Loucy (cell line): ENCODE data around the gene RNF223.

Experiments used
- H2AFZ ChIP-seq: fragments of 200-600 bp; sonication (generic); 2 replicates; pipeline ENCODE4 v1.6.0; 2016; ENCODE audit warnings: antibody characterized with exemption, mild to moderate bottlenecking, low read length, moderate library complexity
- H3F3A ChIP-seq: fragments of 200-600 bp; 2 replicates; pipeline ENCODE4 v1.6.0; 2016; ENCODE audit warnings: antibody characterized with exemption, low read depth, mild to moderate bottlenecking
- H3K27me3 ChIP-seq: fragments of 200-600 bp; sonication (generic); 2 replicates; pipeline ENCODE4 v1.6.1; 2014; ENCODE audit warnings: low read length, mild to moderate bottlenecking; ENCODE audit not compliant: insufficient read depth, poor library complexity, severe bottlenecking
- H3K36me3 ChIP-seq: fragments of 200-600 bp; sonication (generic); 2 replicates; pipeline ENCODE4 v1.6.1; 2016; ENCODE audit warnings: low read length; ENCODE audit not compliant: insufficient read depth
- H3K4me1 ChIP-seq: fragments of 200-600 bp; sonication (generic); 2 replicates; pipeline ENCODE4 v1.5.1; 2014; ENCODE audit warnings: low read length, mild to moderate bottlenecking; ENCODE audit not compliant: insufficient read depth, poor library complexity, severe bottlenecking
- H3K4me2 ChIP-seq: fragments of 200-600 bp; sonication (generic); 2 replicates; pipeline ENCODE4 v1.6.0; 2014; ENCODE audit warnings: antibody characterized with exemption, low read length, low read depth, mild to moderate bottlenecking; ENCODE audit not compliant: poor library complexity, severe bottlenecking
- H3K4me3 ChIP-seq: fragments of 200-600 bp; sonication (generic); 2 replicates; pipeline ENCODE4 v1.5.1; 2014; ENCODE audit warnings: low read length, mild to moderate bottlenecking, mixed read lengths; ENCODE audit not compliant: poor library complexity, severe bottlenecking
- H3K79me2 ChIP-seq: fragments of 200-600 bp; sonication (generic); 2 replicates; pipeline ENCODE4 v1.6.1; 2014; ENCODE audit warnings: low read length; ENCODE audit not compliant: insufficient read depth
- H3K9ac ChIP-seq: fragments of 200-600 bp; sonication (generic); 2 replicates; pipeline ENCODE4 v1.6.0; 2014; ENCODE audit warnings: mild to moderate bottlenecking, low read depth, low read length, moderate library complexity; ENCODE audit not compliant: poor library complexity, severe bottlenecking
- H3K9me2 ChIP-seq: fragments of 200-600 bp; sonication (generic); replicated peaks from 2 replicates; pipeline ENCODE4 v1.6.1; 2016; ENCODE audit warnings: low read depth, low read length, mixed read lengths
- H3K9me3 ChIP-seq: fragments of 200-600 bp; sonication (generic); 2 replicates; pipeline ENCODE4 v1.6.1; 2014; ENCODE audit warnings: mild to moderate bottlenecking, antibody characterized with exemption, low read length, low read depth; ENCODE audit not compliant: insufficient read depth
- H4K20me1 ChIP-seq: fragments of 200-600 bp; sonication (generic); 2 replicates; pipeline ENCODE4 v1.6.0; 2014; ENCODE audit warnings: antibody characterized with exemption, low read length, mild to moderate bottlenecking; ENCODE audit not compliant: insufficient read depth, poor library complexity, severe bottlenecking
- EZH2phosphoT487 ChIP-seq: fragments of 200-600 bp; IDR thresholded peaks from 2 replicates; pipeline ENCODE4 v1.6.1; 2018; ENCODE audit warnings: antibody characterized with exemption, mild to moderate bottlenecking, moderate library complexity, borderline replicate concordance
- TF ChIP-seq, protein P1 (sequence below): fragments of 200-600 bp; sonication (generic); conservative IDR thresholded peaks from 2 replicates; pipeline ENCODE4 v1.5.1; 2014; ENCODE audit warnings: mild to moderate bottlenecking, antibody characterized with exemption, low read length

Gene RNF223

DNA sequence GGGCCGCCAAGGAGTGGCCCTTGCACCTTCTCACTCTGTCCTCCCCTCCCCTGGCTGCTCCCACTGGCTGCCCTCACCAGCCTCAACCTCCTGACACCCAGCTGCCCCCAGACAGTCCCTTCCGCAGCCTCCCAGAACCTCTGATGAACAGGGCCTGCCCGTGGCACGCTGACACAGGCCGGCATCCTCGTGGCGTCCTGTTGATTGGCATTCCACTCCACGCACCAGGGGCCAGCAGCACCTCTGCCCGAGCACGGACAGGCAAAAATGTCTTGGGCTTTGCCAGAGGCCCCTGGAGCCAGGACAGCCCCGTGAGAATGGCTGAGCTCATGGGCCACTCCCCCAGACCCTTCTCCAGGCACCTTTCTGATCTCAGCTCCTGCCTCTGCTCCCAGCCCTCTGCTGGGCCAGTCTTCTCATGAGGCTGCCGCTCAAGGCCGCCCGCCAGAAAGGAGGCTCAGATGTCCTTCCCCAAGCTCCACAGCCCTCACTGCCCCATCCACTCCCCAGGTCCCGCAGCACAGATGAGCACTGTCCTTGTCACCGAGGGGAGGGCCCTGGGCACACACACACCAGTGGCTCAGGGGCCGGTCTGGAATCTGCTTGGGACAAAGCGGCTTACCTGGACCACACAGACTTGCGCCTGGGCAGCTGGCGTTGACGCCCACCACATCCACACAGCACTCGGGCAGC lies 15.8 kb upstream of the RNF223 start:
- no peak overlapping the region for H3K4me2 ChIP-seq
- TF ChIP-seq EZH2phosphoT487 = no peak
- TF ChIP-seq, protein P1, sequence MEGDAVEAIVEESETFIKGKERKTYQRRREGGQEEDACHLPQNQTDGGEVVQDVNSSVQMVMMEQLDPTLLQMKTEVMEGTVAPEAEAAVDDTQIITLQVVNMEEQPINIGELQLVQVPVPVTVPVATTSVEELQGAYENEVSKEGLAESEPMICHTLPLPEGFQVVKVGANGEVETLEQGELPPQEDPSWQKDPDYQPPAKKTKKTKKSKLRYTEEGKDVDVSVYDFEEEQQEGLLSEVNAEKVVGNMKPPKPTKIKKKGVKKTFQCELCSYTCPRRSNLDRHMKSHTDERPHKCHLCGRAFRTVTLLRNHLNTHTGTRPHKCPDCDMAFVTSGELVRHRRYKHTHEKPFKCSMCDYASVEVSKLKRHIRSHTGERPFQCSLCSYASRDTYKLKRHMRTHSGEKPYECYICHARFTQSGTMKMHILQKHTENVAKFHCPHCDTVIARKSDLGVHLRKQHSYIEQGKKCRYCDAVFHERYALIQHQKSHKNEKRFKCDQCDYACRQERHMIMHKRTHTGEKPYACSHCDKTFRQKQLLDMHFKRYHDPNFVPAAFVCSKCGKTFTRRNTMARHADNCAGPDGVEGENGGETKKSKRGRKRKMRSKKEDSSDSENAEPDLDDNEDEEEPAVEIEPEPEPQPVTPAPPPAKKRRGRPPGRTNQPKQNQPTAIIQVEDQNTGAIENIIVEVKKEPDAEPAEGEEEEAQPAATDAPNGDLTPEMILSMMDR = no peak

DNA sequence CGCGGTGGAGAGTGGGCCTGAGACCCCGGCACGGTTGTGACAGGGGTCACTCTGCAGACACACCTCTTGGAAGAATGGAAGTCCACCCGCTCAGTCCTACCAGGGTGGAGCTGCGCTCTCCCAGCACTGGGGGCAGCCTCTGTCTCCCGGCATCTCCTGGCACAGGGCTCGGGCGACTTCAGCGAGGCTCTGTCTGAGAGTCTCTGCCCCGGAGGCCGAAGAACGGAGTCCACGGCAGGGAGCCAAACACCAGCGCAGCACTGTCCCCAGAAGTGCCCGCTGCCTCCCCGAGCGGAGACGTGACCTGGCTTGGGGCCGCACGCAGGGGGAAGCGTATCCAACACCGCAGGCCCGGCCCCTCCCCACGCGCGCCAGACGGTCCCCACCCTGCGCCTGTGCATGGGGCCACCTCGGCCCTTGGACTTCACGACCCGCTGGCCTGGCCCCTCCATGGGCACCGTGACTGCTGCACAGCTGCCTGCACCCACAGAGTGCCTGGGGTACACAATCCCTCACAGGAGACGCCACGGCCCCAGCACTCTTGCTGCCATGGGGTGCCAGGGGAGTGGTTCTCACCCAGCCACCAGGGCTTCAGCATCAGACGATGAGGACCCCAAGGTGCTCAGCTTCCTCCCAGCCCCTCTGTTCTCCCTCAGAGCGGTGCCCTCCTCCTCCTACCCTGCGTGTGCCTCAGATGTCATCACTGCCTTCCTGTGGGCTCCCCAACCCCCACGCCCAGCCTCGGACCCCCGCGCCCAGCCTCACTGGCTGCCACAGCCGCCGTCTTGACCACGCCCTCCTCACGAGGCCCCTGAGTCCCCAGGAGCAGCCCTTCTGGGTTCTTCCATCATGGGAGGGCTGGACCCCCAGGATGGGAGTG lies 14.9 kb upstream of the RNF223 start:
- Histone ChIP-seq H3K4me1 (no peaks in the 10 kb centered on the region), H4K20me1 (no peaks in the 10 kb centered on the region), H3K9ac (no peak overlapping the region), H3K9me3 (no peaks in the 10 kb centered on the region), H3K27me3 (no peaks in the 10 kb centered on the region), H3F3A (no peaks in the 10 kb centered on the region), H2AFZ (no peak overlapping the region), H3K4me3 (no peak overlapping the region), H3K4me2 (no peak overlapping the region), H3K79me2 (no peaks in the 10 kb centered on the region), H3K9me2 (no peaks in the 10 kb centered on the region), H3K36me3 (no peaks in the 10 kb centered on the region)
- TF ChIP-seq EZH2phosphoT487 = no peak
- TF ChIP-seq, protein P1 = no peak

More for the DNA sequence above, 15.8 kb upstream of the RNF223 start:
- Histone ChIP-seq H3K9me3 (no peaks in the 10 kb centered on the region), H3K27me3 (no peaks in the 10 kb centered on the region), H3K9ac (no peak overlapping the region), H4K20me1 (no peaks in the 10 kb centered on the region), H3K4me3 (no peak overlapping the region), H3K9me2 (no peaks in the 10 kb centered on the region), H3K79me2 (no peaks in the 10 kb centered on the region), H3F3A (no peaks in the 10 kb centered on the region), H3K4me1 (no peaks in the 10 kb centered on the region), H3K36me3 (no peaks in the 10 kb centered on the region), H2AFZ (no peak overlapping the region)

DNA sequence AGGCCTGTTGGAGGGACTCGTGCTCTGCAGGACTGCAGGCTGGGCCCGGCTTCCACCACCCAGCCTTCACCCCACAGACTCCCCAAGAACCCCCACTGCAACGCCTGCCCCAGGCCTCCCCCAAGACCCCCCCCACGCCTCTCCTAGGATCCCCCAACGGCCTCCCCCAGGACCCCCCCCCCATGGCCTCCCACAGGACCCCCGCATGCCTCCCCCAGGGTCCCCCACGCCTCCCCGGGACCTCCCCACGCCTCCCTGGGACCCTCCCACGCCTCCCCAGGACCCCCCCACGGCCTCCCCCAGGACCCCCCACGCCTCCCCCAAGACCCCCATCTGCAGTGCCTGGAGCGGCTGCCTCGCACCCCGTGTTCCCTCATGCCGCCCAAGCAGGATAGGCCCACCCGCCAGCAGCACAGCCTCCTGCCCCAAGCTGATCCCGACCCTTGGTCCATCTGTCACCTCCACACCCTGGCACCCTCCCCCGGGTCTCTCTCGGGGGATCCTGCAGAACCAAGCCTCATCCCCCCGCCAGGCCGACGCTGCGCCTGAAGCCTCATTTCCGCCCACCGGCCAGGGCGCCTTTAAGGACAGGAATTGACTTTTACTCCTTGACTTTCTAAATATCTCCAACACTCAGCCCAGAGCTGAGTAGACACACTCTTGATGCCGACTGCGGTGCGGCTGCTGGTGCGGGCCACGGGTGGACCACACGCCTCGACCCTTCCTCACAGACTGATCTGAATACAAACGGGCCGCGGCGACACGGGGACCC lies 14.1 kb upstream of the RNF223 start:
- Histone ChIP-seq H3K9me2 (no peaks in the 10 kb centered on the region), H2AFZ (no peak overlapping the region), H3K9ac (no peak overlapping the region)

More for the DNA sequence above, 14.1 kb upstream of the RNF223 start:
- Histone ChIP-seq H3K9me3 (no peaks in the 10 kb centered on the region), H3K36me3 (no peaks in the 10 kb centered on the region), H4K20me1 (no peaks in the 10 kb centered on the region), H3K27me3 (no peaks in the 10 kb centered on the region), H3K4me2 (no peak overlapping the region), H3K79me2 (no peaks in the 10 kb centered on the region), H3K4me3 (no peak overlapping the region), H3K4me1 (no peaks in the 10 kb centered on the region), H3F3A (no peaks in the 10 kb centered on the region)
- TF ChIP-seq, protein P1 = no peak
- no peak for TF ChIP-seq EZH2phosphoT487
